Measurements from ENCODE around the gene FAM180A. TPM values are rescaled to one million over a fixed set of nuclear protein-coding genes. Genes with fewer than 3 reads are reported as not detected.

FAM180A gene
- total and polyA plus RNA-seq, 7 experiments from 2014 or later, result not detected

- DNase-seq (no peak), ATAC-seq (no peak)
- intact Hi-C loops (cut with micrococcal nuclease), result no loop called here
- no peak overlapping the region for H3K27ac Mint-ChIP-seq
- Histone ChIP-seq H3K4me3 (ENCODE audit: low read length) (no peak overlapping the region), H3K36me3 (ENCODE audit: control insufficient read depth in 2 of 3, insufficient read depth in 3 of 3, low read length in 3 of 3) (no peaks in the 10 kb centered on the region), H3K9me3 (ENCODE audit: control insufficient read depth in 2 of 3, low read length in 3 of 3) (no peaks in the 10 kb centered on the region), H3K27ac (ENCODE audit: low read depth, low read length) (no peak overlapping the region), H3K27me3 (ENCODE audit: control insufficient read depth in 2 of 2, insufficient read depth in 2 of 2, low read length in 2 of 2) (no peaks in the 10 kb centered on the region), H3K4me1 (ENCODE audit: control insufficient read depth in 2 of 2, insufficient read depth in 2 of 2, low read length in 2 of 2) (no peaks in the 10 kb centered on the region)
- peaks cover 15 to 50% (median 44%) of the 10 kb centered on the region in 5 donors for H3K27me3 Mint-ChIP-seq
- peaks cover 0 to 9% (median 0%) of the 10 kb centered on the region in 11 donors for H3K9me3 Mint-ChIP-seq
- H3K4me1 Mint-ChIP-seq, result no peaks in the 10 kb centered on the region
- H3K36me3 Mint-ChIP-seq, result peaks cover 0 to 11% (median 0%) of the 10 kb centered on the region in 5 donors
- CTCF ChIA-PET, result no interaction called here
- H3K4me3 Mint-ChIP-seq, result no peak overlapping the region
- POLR2A ChIA-PET, result no interaction called here
Measured at GRCh38 chr7:135757719-135758411, 9.3 kb upstream of the FAM180A start.

GRCh38 chr7:135756191-135756590 is 7.6 kb upstream of the FAM180A start:
- intact Hi-C loops (cut with micrococcal nuclease), result no loop called here
- no peaks in the 10 kb centered on the region for H3K4me1 Mint-ChIP-seq
- no peak overlapping the region for H3K27ac ChIP-seq (ENCODE audit: low read depth, low read length)
- no peaks in the 10 kb centered on the region for H3K36me3 ChIP-seq (ENCODE audit: control insufficient read depth in 2 of 3, insufficient read depth in 3 of 3, low read length in 3 of 3)
- DNase-seq, result no peak
- H3K27me3 Mint-ChIP-seq, result peaks cover 15 to 44% (median 39%) of the 10 kb centered on the region in 5 donors
- peaks cover 0 to 9% (median 0%) of the 10 kb centered on the region in 11 donors for H3K9me3 Mint-ChIP-seq
- no peak overlapping the region for H3K27ac Mint-ChIP-seq
- H3K4me3 ChIP-seq (ENCODE audit: low read length), result no peak overlapping the region
- H3K36me3 Mint-ChIP-seq, result peaks cover 0 to 11% (median 0%) of the 10 kb centered on the region in 5 donors
- POLR2A ChIA-PET, result no interaction called here
- no peak overlapping the region for H3K4me3 Mint-ChIP-seq
- CTCF ChIA-PET, result interaction anchor here (0.5 kb wide), 1 partner anchor 366 kb away, joined by 3 read pairs; no protein-coding TSS in a partner anchor
- no peaks in the 10 kb centered on the region for H3K9me3 ChIP-seq (ENCODE audit: control insufficient read depth in 2 of 3, low read length in 3 of 3)
- no peaks in the 10 kb centered on the region for H3K27me3 ChIP-seq (ENCODE audit: control insufficient read depth in 2 of 2, insufficient read depth in 2 of 2, low read length in 2 of 2)
- no peaks in the 10 kb centered on the region for H3K4me1 ChIP-seq (ENCODE audit: control insufficient read depth in 2 of 2, insufficient read depth in 2 of 2, low read length in 2 of 2)
- no peak for ATAC-seq

- H3K9me3 Mint-ChIP-seq, result peaks cover 0 to 9% (median 0%) of the 10 kb centered on the region in 11 donors
- H3K27ac Mint-ChIP-seq, result no peak overlapping the region
- no peak overlapping the region for H3K4me3 ChIP-seq (ENCODE audit: low read length)
- H3K27ac ChIP-seq (ENCODE audit: low read depth, low read length), result no peak overlapping the region
- no peaks in the 10 kb centered on the region for H3K9me3 ChIP-seq (ENCODE audit: control insufficient read depth in 2 of 3, low read length in 3 of 3)
- POLR2A ChIA-PET, result no interaction called here
- peaks cover 15 to 39% (median 35%) of the 10 kb centered on the region in 5 donors for H3K27me3 Mint-ChIP-seq
- H3K36me3 ChIP-seq (ENCODE audit: control insufficient read depth in 2 of 3, insufficient read depth in 3 of 3, low read length in 3 of 3), result no peaks in the 10 kb centered on the region
- no peaks in the 10 kb centered on the region for H3K4me1 ChIP-seq (ENCODE audit: control insufficient read depth in 2 of 2, insufficient read depth in 2 of 2, low read length in 2 of 2)
- no peaks in the 10 kb centered on the region for H3K27me3 ChIP-seq (ENCODE audit: control insufficient read depth in 2 of 2, insufficient read depth in 2 of 2, low read length in 2 of 2)
- ATAC-seq (no peak), DNase-seq (no peak)
- H3K36me3 Mint-ChIP-seq, result peaks cover 0 to 11% (median 0%) of the 10 kb centered on the region in 5 donors
- CTCF ChIA-PET, result no interaction called here
- no peak overlapping the region for H3K4me3 Mint-ChIP-seq
- intact Hi-C loops (cut with micrococcal nuclease), result no loop called here
- no peaks in the 10 kb centered on the region for H3K4me1 Mint-ChIP-seq
Measured at GRCh38 chr7:135755351-135755753, 6.7 kb upstream of the FAM180A start.

- Histone ChIP-seq H3K4me3 (ENCODE audit: low read length) (no peak overlapping the region), H3K27ac (ENCODE audit: low read depth, low read length) (no peak overlapping the region), H3K4me1 (ENCODE audit: control insufficient read depth in 2 of 2, insufficient read depth in 2 of 2, low read length in 2 of 2) (no peaks in the 10 kb centered on the region), H3K36me3 (ENCODE audit: control insufficient read depth in 2 of 3, insufficient read depth in 3 of 3, low read length in 3 of 3) (no peaks in the 10 kb centered on the region), H3K9me3 (ENCODE audit: control insufficient read depth in 2 of 3, low read length in 3 of 3) (no peaks in the 10 kb centered on the region), H3K27me3 (ENCODE audit: control insufficient read depth in 2 of 2, insufficient read depth in 2 of 2, low read length in 2 of 2) (no peaks in the 10 kb centered on the region)
- Mint-ChIP-seq H3K4me1 (no peaks in the 10 kb centered on the region), H3K27ac (peak overlapping the region in 1 of 9 donors; percentile 47), H3K9me3 (peaks cover 0 to 7% (median 0%) of the 10 kb centered on the region in 11 donors), H3K36me3 (peaks cover 0 to 11% (median 0%) of the 10 kb centered on the region in 5 donors), H3K27me3 (peaks cover 14 to 34% (median 31%) of the 10 kb centered on the region in 5 donors), H3K4me3 (no peak overlapping the region)
- CTCF ChIA-PET, result no interaction called here
- ATAC-seq, result no peak
- intact Hi-C loops (cut with micrococcal nuclease), result no loop called here
- POLR2A ChIA-PET, result no interaction called here
- DNase-seq, result no peak
Measured at GRCh38 chr7:135753616-135754413, 5.2 kb upstream of the FAM180A start.

GRCh38 chr7:135747366-135747765 is 1.2 kb downstream of the FAM180A start:
- ChIA-PET POLR2A (no interaction called here), CTCF (no interaction called here)
- Mint-ChIP-seq H3K4me1 (no peaks in the 10 kb centered on the region), H3K36me3 (no peaks in the 10 kb centered on the region), H3K27me3 (peaks cover 0 to 8% (median 4%) of the 10 kb centered on the region in 5 donors), H3K9me3 (no peaks in the 10 kb centered on the region), H3K27ac (no peak overlapping the region), H3K4me3 (no peak overlapping the region)
- no peaks in the 10 kb centered on the region for H3K27me3 ChIP-seq (ENCODE audit: control insufficient read depth in 2 of 2, insufficient read depth in 2 of 2, low read length in 2 of 2)
- no peak overlapping the region for H3K27ac ChIP-seq (ENCODE audit: low read depth, low read length)
- no peaks in the 10 kb centered on the region for H3K4me1 ChIP-seq (ENCODE audit: control insufficient read depth in 2 of 2, insufficient read depth in 2 of 2, low read length in 2 of 2)
- intact Hi-C loops (cut with micrococcal nuclease), result no loop called here
- H3K4me3 ChIP-seq (ENCODE audit: low read length), result no peak overlapping the region
- no peaks in the 10 kb centered on the region for H3K36me3 ChIP-seq (ENCODE audit: control insufficient read depth in 2 of 3, insufficient read depth in 3 of 3, low read length in 3 of 3)
- no peak for DNase-seq
- no peaks in the 10 kb centered on the region for H3K9me3 ChIP-seq (ENCODE audit: control insufficient read depth in 2 of 3, low read length in 3 of 3)
- ATAC-seq, result no peak

GRCh38 chr7:135745703-135746312 is 2.8 kb downstream of the FAM180A start:
- H3K4me1 Mint-ChIP-seq, result no peaks in the 10 kb centered on the region
- Histone ChIP-seq H3K27me3 (ENCODE audit: control insufficient read depth in 2 of 2, insufficient read depth in 2 of 2, low read length in 2 of 2) (no peaks in the 10 kb centered on the region), H3K36me3 (ENCODE audit: control insufficient read depth in 2 of 3, insufficient read depth in 3 of 3, low read length in 3 of 3) (no peaks in the 10 kb centered on the region), H3K4me1 (ENCODE audit: control insufficient read depth in 2 of 2, insufficient read depth in 2 of 2, low read length in 2 of 2) (no peaks in the 10 kb centered on the region), H3K4me3 (ENCODE audit: low read length) (no peak overlapping the region), H3K27ac (ENCODE audit: low read depth, low read length) (no peak overlapping the region), H3K9me3 (ENCODE audit: control insufficient read depth in 2 of 3, low read length in 3 of 3) (no peaks in the 10 kb centered on the region)
- no peaks in the 10 kb centered on the region for H3K9me3 Mint-ChIP-seq
- CTCF ChIA-PET, result no interaction called here
- POLR2A ChIA-PET, result no interaction called here
- no peaks in the 10 kb centered on the region for H3K36me3 Mint-ChIP-seq
- no peak overlapping the region for H3K4me3 Mint-ChIP-seq
- DNase-seq (no peak), ATAC-seq (no peak)
- peaks cover 3 to 14% (median 4%) of the 10 kb centered on the region in 5 donors for H3K27me3 Mint-ChIP-seq
- intact Hi-C loops (cut with micrococcal nuclease), result no loop called here
- no peak overlapping the region for H3K27ac Mint-ChIP-seq

Data from naive thymus-derived CD4-positive, alpha-beta T cell (primary cell).